ENCODE measurements around the gene DNAJC10. TPM values are rescaled to one million over a fixed set of nuclear protein-coding genes. Genes with fewer than 3 reads are reported as not detected.

The DNAJC10 gene
- total RNA-seq, 1 experiment from 2014 or later, result 160 TPM

- intact Hi-C loops (cut with micrococcal nuclease; ENCODE audit: unreplicated experiment), result no loop called here
- no peaks in the 10 kb centered on the region for H3K36me3 ChIP-seq (ENCODE audit: low read depth)
- no TSS peak for BruUV-seq (replicated peaks)
- POLR2A ChIA-PET (ENCODE audit: unreplicated experiment), result no interaction called here
- no peaks in the 10 kb centered on the region for H3K9me3 ChIP-seq (ENCODE audit: insufficient read depth, low read depth)
- DNase-seq, result no peak
- no peak overlapping the region for H3K27ac ChIP-seq
- H3K9me2 ChIP-seq (ENCODE audit: insufficient read depth), result no peaks in the 10 kb centered on the region
- H3K4me3 ChIP-seq, result no peak overlapping the region
- no peak overlapping the region for H3K4me2 ChIP-seq
- TF ChIP-seq EZH2 (IDR thresholded peaks at IDR 0.05; ENCODE audit: low read depth) (no peak), CTCF (conservative IDR thresholded peaks at IDR 0.05) (no peak)
- H2AFZ ChIP-seq, result no peak overlapping the region
- no peaks in the 10 kb centered on the region for H3F3A ChIP-seq (ENCODE audit: insufficient read depth, low read depth)
- no peaks in the 10 kb centered on the region for H3K27me3 ChIP-seq (ENCODE audit: insufficient read depth, low read depth)
- CTCF ChIA-PET, result no interaction called here
- no peaks in the 10 kb centered on the region for H3K79me2 ChIP-seq (ENCODE audit: low read depth)
- no peaks in the 10 kb centered on the region for H3K4me1 ChIP-seq (replicated peaks; ENCODE audit: insufficient read depth)
- no peaks in the 10 kb centered on the region for H4K20me1 ChIP-seq (ENCODE audit: insufficient read depth)
Measured at GRCh38 chr2:182694189-182694588, 21.9 kb upstream of the DNAJC10 start.

- H3K4me3 ChIP-seq, result no peak overlapping the region
- no peaks in the 10 kb centered on the region for H3F3A ChIP-seq (ENCODE audit: insufficient read depth, low read depth)
- H4K20me1 ChIP-seq (ENCODE audit: insufficient read depth), result no peaks in the 10 kb centered on the region
- ChIA-PET POLR2A (ENCODE audit: unreplicated experiment) (no interaction called here), CTCF (no interaction called here)
- no peaks in the 10 kb centered on the region for H3K79me2 ChIP-seq (ENCODE audit: low read depth)
- no TSS peak for BruUV-seq (replicated peaks)
- no peak overlapping the region for H3K27ac ChIP-seq
- no peaks in the 10 kb centered on the region for H3K27me3 ChIP-seq (ENCODE audit: insufficient read depth, low read depth)
- no peaks in the 10 kb centered on the region for H3K36me3 ChIP-seq (ENCODE audit: low read depth)
- no peaks in the 10 kb centered on the region for H3K9me2 ChIP-seq (ENCODE audit: insufficient read depth)
- no peak for DNase-seq
- intact Hi-C loops (cut with micrococcal nuclease; ENCODE audit: unreplicated experiment), result no loop called here
- TF ChIP-seq CTCF (conservative IDR thresholded peaks at IDR 0.05) (no peak), EZH2 (IDR thresholded peaks at IDR 0.05; ENCODE audit: low read depth) (no peak)
- H3K9me3 ChIP-seq (ENCODE audit: insufficient read depth, low read depth), result no peaks in the 10 kb centered on the region
- H3K4me2 ChIP-seq, result no peak overlapping the region
- no peaks in the 10 kb centered on the region for H3K4me1 ChIP-seq (replicated peaks; ENCODE audit: insufficient read depth)
- no peak overlapping the region for H2AFZ ChIP-seq
Measured at GRCh38 chr2:182695776-182696175, 20.3 kb upstream of the DNAJC10 start.

GRCh38 chr2:182698671-182699070 is 17.4 kb upstream of the DNAJC10 start:
- ChIA-PET POLR2A (ENCODE audit: unreplicated experiment) (no interaction called here), CTCF (no interaction called here)
- BruUV-seq (replicated peaks), result no TSS peak
- Histone ChIP-seq H3K27ac (no peak overlapping the region), H3K79me2 (ENCODE audit: low read depth) (no peaks in the 10 kb centered on the region), H3K4me2 (no peak overlapping the region), H3K36me3 (ENCODE audit: low read depth) (no peaks in the 10 kb centered on the region), H2AFZ (no peak overlapping the region), H4K20me1 (ENCODE audit: insufficient read depth) (no peaks in the 10 kb centered on the region), H3K4me1 (replicated peaks; ENCODE audit: insufficient read depth) (no peaks in the 10 kb centered on the region), H3F3A (ENCODE audit: insufficient read depth, low read depth) (no peaks in the 10 kb centered on the region), H3K9me2 (ENCODE audit: insufficient read depth) (no peaks in the 10 kb centered on the region), H3K9me3 (ENCODE audit: insufficient read depth, low read depth) (no peaks in the 10 kb centered on the region), H3K4me3 (no peak overlapping the region), H3K27me3 (ENCODE audit: insufficient read depth, low read depth) (no peaks in the 10 kb centered on the region)
- TF ChIP-seq CTCF (conservative IDR thresholded peaks at IDR 0.05), result no peak
- no peak for TF ChIP-seq EZH2 (IDR thresholded peaks at IDR 0.05; ENCODE audit: low read depth)
- no peak for DNase-seq
- intact Hi-C loops (cut with micrococcal nuclease; ENCODE audit: unreplicated experiment), result no loop called here
